SK-N-SH (cell line): ENCODE results near the gene FMO3. TPM values are rescaled to one million over a fixed set of nuclear protein-coding genes. Genes with fewer than 3 reads are reported as not detected.

Experiments
- CTCF ChIA-PET: fragments of 300-600, 350-600 bp; formaldehyde crosslinking; extraction: SDS; loops from one replicate; lab custom pipeline; 2021; lab: Yijun Ruan, JAX
- POLR2A ChIA-PET: fragments of 350-600 bp; sonication (Branson Sonifier 250); formaldehyde crosslinking; extraction: SDS; loops from one replicate; lab custom pipeline; 2020; ENCODE audit warnings: antibody characterized with exemption, inconsistent platforms; lab: Yijun Ruan, JAX
- DNase-seq: peaks from one replicate; pipeline ENCODE4 v3.0.0; 2012
- H2AFZ ChIP-seq: fragments of 200-600 bp; sonication (generic); 2 replicates; pipeline ENCODE4 v1.8.1; 2016; ENCODE audit warnings: antibody characterized with exemption, mild to moderate bottlenecking, low read depth
- H3F3A ChIP-seq: fragments of 200-600 bp; sonication (generic); replicated peaks from 2 replicates; pipeline ENCODE3; 2016; ENCODE audit warnings: antibody characterized with exemption, mild to moderate bottlenecking; ENCODE audit not compliant: insufficient read depth
- H3K27ac ChIP-seq, 2 experiments: fragments of 200-500 bp in 1 of 2; fragments of 200-600 bp in 1 of 2; sonication (Bioruptor generic) in 1 of 2; sonication (generic), shearing (Covaris generic) in 1 of 2; 2 replicates each; pipeline versions ENCODE4 v1.5.1 to v1.6.1; 2014 to 2016; ENCODE audit warnings: low read depth in 2 of 2, inconsistent platforms in 1 of 2, low read length in 1 of 2, mild to moderate bottlenecking in 1 of 2, mixed read lengths in 1 of 2
- H3K27me3 ChIP-seq: fragments of 200-600 bp; sonication (generic), shearing (Covaris generic); 2 replicates; pipeline ENCODE4 v1.6.1; 2016; ENCODE audit warnings: mixed run types; ENCODE audit not compliant: insufficient read depth
- H3K36me3 ChIP-seq, 2 experiments: fragments of 200-500 bp in 1 of 2; fragments of 200-600 bp in 1 of 2; sonication (Bioruptor generic) in 1 of 2; sonication (generic) in 1 of 2; replicated peaks in 1 of 2; 2 replicates each; pipeline versions ENCODE3 to v1.5.1; 2014 to 2016; ENCODE audit warnings: low read length in 1 of 2, mild to moderate bottlenecking in 1 of 2; ENCODE audit not compliant: insufficient read depth in 2 of 2, control insufficient read depth in 1 of 2
- H3K4me1 ChIP-seq, 2 experiments: fragments of 200-500 bp in 1 of 2; fragments of 200-600 bp in 1 of 2; sonication (Bioruptor generic) in 1 of 2; sonication (generic), shearing (Covaris generic) in 1 of 2; 2 replicates each; pipeline versions ENCODE4 v1.5.1 to v1.6.1; 2014 to 2016; ENCODE audit warnings: low read depth in 1 of 2, low read length in 1 of 2, mixed run types in 1 of 2; ENCODE audit not compliant: insufficient read depth in 2 of 2, control insufficient read depth in 1 of 2
- H3K4me2 ChIP-seq: fragments of 200-600 bp; sonication (generic), shearing (Covaris generic); 2 replicates; pipeline ENCODE4 v1.6.1; 2017; ENCODE audit warnings: mixed run types
- H3K4me3 ChIP-seq, 2 experiments: fragments of 200-500 bp in 1 of 2; fragments of 200-600 bp in 1 of 2; sonication (Bioruptor generic) in 1 of 2; sonication (generic), shearing (Covaris generic) in 1 of 2; 2 replicates each; pipeline versions ENCODE4 v1.5.1 to v1.8.1; 2014 to 2016; ENCODE audit warnings: low read depth in 2 of 2, inconsistent platforms in 1 of 2, low read length in 1 of 2, mild to moderate bottlenecking in 1 of 2, mixed read lengths in 1 of 2, moderate library complexity in 1 of 2
- H3K79me2 ChIP-seq: fragments of 200-600 bp; sonication (generic); 2 replicates; pipeline ENCODE4 v1.8.1; 2017; ENCODE audit warnings: mild to moderate bottlenecking; ENCODE audit not compliant: insufficient read depth
- H3K9ac ChIP-seq: fragments of 200-600 bp; sonication (generic); 2 replicates; pipeline ENCODE4 v1.6.1; 2017; ENCODE audit warnings: mixed run types
- H3K9me2 ChIP-seq: fragments of 200-600 bp; sonication (generic); 2 replicates; pipeline ENCODE4 v1.6.1; 2017; ENCODE audit warnings: mixed run types
- H3K9me3 ChIP-seq: fragments of 200-600 bp; sonication (generic); 2 replicates; pipeline ENCODE4 v1.6.1; 2017; ENCODE audit warnings: mixed run types, mild to moderate bottlenecking, moderate library complexity
- H4K20me1 ChIP-seq: fragments of 200-600 bp; sonication (generic); 2 replicates; pipeline ENCODE4 v1.6.1; 2017; ENCODE audit warnings: mild to moderate bottlenecking, mixed run types; ENCODE audit not compliant: insufficient read depth
- CHD2 ChIP-seq: fragments of 150-350 bp; IDR thresholded peaks from 2 replicates; pipeline ENCODE4 v1.6.1; 2018; ENCODE audit warnings: low read length; ENCODE audit not compliant: partially characterized antibody
- EP300 ChIP-seq, 2 experiments: IDR thresholded peaks; 2 replicates each; pipeline versions ENCODE4 v1.4.0 to v1.6.1; 2012; ENCODE audit warnings: borderline replicate concordance in 1 of 2, low read depth in 1 of 2, low read length in 1 of 2
- EZH2phosphoT487 ChIP-seq: fragments of 200-600 bp; sonication (generic); IDR thresholded peaks from 2 replicates; pipeline ENCODE4 v1.6.1; 2017; ENCODE audit warnings: low read depth, mixed run types, mild to moderate bottlenecking, antibody characterized with exemption, moderate library complexity, borderline replicate concordance
- FOXJ3 ChIP-seq: sonication (generic); formaldehyde crosslinking; IDR thresholded peaks from 2 replicates; pipeline ENCODE4 v1.5.1; 2020; ENCODE audit warnings: mild to moderate bottlenecking, missing genetic modification reagents
- GABPA ChIP-seq: IDR thresholded peaks from 2 replicates; pipeline ENCODE4 v1.4.0; 2012; ENCODE audit warnings: low read depth, mild to moderate bottlenecking
- JUND ChIP-seq: IDR thresholded peaks from 2 replicates; pipeline ENCODE4 v1.4.0; 2012
- MEF2A ChIP-seq: IDR thresholded peaks from 2 replicates; pipeline ENCODE4 v1.4.0; 2012; ENCODE audit warnings: low read depth, borderline replicate concordance
- NFIC ChIP-seq: IDR thresholded peaks from 2 replicates; pipeline ENCODE4 v1.4.0; 2012; ENCODE audit warnings: borderline replicate concordance
- RAD21 ChIP-seq: IDR thresholded peaks from 2 replicates; pipeline ENCODE4 v1.6.1; 2012; ENCODE audit warnings: mild to moderate bottlenecking, low read length
- RXRA ChIP-seq: IDR thresholded peaks from 2 replicates; pipeline ENCODE4 v1.4.0; 2012; ENCODE audit warnings: low read depth, mild to moderate bottlenecking, borderline replicate concordance
- SIN3A ChIP-seq: IDR thresholded peaks from 2 replicates; pipeline ENCODE4 v1.6.1; 2012; ENCODE audit warnings: low read depth, mild to moderate bottlenecking, low read length, moderate library complexity, borderline replicate concordance
- SMC3 ChIP-seq: IDR thresholded peaks from 2 replicates; pipeline ENCODE4 v1.6.1; 2012; ENCODE audit warnings: low read depth, low read length, improper control_type of control experiment
- TAF1 ChIP-seq: IDR thresholded peaks from 2 replicates; pipeline ENCODE4 v1.6.1; 2012; ENCODE audit warnings: low read depth, mild to moderate bottlenecking, low read length, moderate library complexity, borderline replicate concordance
- TCF12 ChIP-seq: IDR thresholded peaks from 2 replicates; pipeline ENCODE4 v1.4.0; 2012
- YY1 ChIP-seq: IDR thresholded peaks from 2 replicates; pipeline ENCODE4 v1.4.0; 2012; ENCODE audit warnings: low read depth, mild to moderate bottlenecking
- ZBTB33 ChIP-seq: IDR thresholded peaks from 2 replicates; pipeline ENCODE4 v1.4.0; 2012; ENCODE audit warnings: low read depth, borderline replicate concordance
- WGBS: methylation state at CpG from one replicate; pipeline ENCODE4 v1.1.6; 2017; ENCODE audit warnings: low lambda C conversion rate; 5-methylcytosine and 5-hydroxymethylcytosine counted together
- polyA plus RNA-seq, 3 experiments: library from polyadenylated mRNA; depleted of rRNA; stranded (reverse); fragments of >200 nt; gene quantifications; 2 replicates each; pipeline ENCODE4 v1.2.3, GENCODE V29; 2012
- TF ChIP-seq, protein P1 (sequence below): IDR thresholded peaks from 2 replicates; pipeline ENCODE4 v1.6.1; 2012; ENCODE audit warnings: mild to moderate bottlenecking, low read depth, low read length, moderate library complexity
- TF ChIP-seq, protein P2 (sequence below): fragments of 150-350 bp; IDR thresholded peaks from 2 replicates; pipeline ENCODE4 v1.6.1; 2017; ENCODE audit warnings: antibody characterized with exemption, low read length, low read depth, borderline replicate concordance

Gene FMO3
- polyA plus RNA-seq, 1 of the 3 experiments (the other 2 are of a cell fraction), result 0.85 TPM

GRCh38 chr1:171109966-171110365, 19.3 kb downstream of the FMO3 start:
- H3K4me1 ChIP-seq, result no peaks in the 10 kb centered on the region
- POLR2A ChIA-PET, result no interaction called here
- no peak for TF ChIP-seq ZBTB33
- no peak for TF ChIP-seq GABPA
- TF ChIP-seq TCF12, result no peak
- TF ChIP-seq MEF2A, result no peak
- TF ChIP-seq, protein P1, sequence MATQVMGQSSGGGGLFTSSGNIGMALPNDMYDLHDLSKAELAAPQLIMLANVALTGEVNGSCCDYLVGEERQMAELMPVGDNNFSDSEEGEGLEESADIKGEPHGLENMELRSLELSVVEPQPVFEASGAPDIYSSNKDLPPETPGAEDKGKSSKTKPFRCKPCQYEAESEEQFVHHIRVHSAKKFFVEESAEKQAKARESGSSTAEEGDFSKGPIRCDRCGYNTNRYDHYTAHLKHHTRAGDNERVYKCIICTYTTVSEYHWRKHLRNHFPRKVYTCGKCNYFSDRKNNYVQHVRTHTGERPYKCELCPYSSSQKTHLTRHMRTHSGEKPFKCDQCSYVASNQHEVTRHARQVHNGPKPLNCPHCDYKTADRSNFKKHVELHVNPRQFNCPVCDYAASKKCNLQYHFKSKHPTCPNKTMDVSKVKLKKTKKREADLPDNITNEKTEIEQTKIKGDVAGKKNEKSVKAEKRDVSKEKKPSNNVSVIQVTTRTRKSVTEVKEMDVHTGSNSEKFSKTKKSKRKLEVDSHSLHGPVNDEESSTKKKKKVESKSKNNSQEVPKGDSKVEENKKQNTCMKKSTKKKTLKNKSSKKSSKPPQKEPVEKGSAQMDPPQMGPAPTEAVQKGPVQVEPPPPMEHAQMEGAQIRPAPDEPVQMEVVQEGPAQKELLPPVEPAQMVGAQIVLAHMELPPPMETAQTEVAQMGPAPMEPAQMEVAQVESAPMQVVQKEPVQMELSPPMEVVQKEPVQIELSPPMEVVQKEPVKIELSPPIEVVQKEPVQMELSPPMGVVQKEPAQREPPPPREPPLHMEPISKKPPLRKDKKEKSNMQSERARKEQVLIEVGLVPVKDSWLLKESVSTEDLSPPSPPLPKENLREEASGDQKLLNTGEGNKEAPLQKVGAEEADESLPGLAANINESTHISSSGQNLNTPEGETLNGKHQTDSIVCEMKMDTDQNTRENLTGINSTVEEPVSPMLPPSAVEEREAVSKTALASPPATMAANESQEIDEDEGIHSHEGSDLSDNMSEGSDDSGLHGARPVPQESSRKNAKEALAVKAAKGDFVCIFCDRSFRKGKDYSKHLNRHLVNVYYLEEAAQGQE, result no peak
- TF ChIP-seq, all 33 proteins: peak for 0
- Histone ChIP-seq H3K36me3 (no peaks in the 10 kb centered on the region), H3F3A (no peaks in the 10 kb centered on the region), H3K27ac (no peak overlapping the region), H3K9me2 (no peaks in the 10 kb centered on the region), H3K9me3 (no peaks in the 10 kb centered on the region), H3K79me2 (no peaks in the 10 kb centered on the region), H3K4me3 (no peak overlapping the region), H2AFZ (no peak overlapping the region), H3K4me2 (no peak overlapping the region), H4K20me1 (no peaks in the 10 kb centered on the region), H3K27me3 (peaks cover 8% of the 10 kb centered on the region; the same call in 1 of the 2 replicates), H3K9ac (no peak overlapping the region)
- 27% methylated on average over 7 of the region's 7 CpGs for WGBS
- DNase-seq, result no peak
- CTCF ChIA-PET, result no interaction called here

- Histone ChIP-seq H3F3A (no peaks in the 10 kb centered on the region), H3K36me3 (no peaks in the 10 kb centered on the region), H3K9me2 (no peaks in the 10 kb centered on the region), H3K27me3 (peaks cover 8% of the 10 kb centered on the region; the same call in 1 of the 2 replicates), H3K4me2 (no peak overlapping the region), H3K79me2 (no peaks in the 10 kb centered on the region), H3K9me3 (no peaks in the 10 kb centered on the region), H3K4me1 (no peaks in the 10 kb centered on the region), H2AFZ (0 out of 2 replicates have a peak overlapping the region, but pooled peaks have one; percentile 32), H3K27ac (no peak overlapping the region), H3K4me3 (no peak overlapping the region), H4K20me1 (no peaks in the 10 kb centered on the region), H3K9ac (no peak overlapping the region)
- DNase-seq, result no peak
- CTCF ChIA-PET, result no interaction called here
- POLR2A ChIA-PET, result no interaction called here
- 1% methylated on average over 7 of the region's 7 CpGs for WGBS
- TF ChIP-seq FOXJ3 (CRISPR knock-in tag), result no peak
- TF ChIP-seq, protein P2, sequence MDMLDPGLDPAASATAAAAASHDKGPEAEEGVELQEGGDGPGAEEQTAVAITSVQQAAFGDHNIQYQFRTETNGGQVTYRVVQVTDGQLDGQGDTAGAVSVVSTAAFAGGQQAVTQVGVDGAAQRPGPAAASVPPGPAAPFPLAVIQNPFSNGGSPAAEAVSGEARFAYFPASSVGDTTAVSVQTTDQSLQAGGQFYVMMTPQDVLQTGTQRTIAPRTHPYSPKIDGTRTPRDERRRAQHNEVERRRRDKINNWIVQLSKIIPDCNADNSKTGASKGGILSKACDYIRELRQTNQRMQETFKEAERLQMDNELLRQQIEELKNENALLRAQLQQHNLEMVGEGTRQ, result no peak
- no peak for TF ChIP-seq ZBTB33
- TF ChIP-seq RXRA, result no peak
- no peak for TF ChIP-seq RAD21
- no peak for TF ChIP-seq YY1
- no peak for TF ChIP-seq EP300 (IDR thresholded peaks at IDR 0.05; ENCODE audit: borderline replicate concordance in 1 of 2, low read depth in 1 of 2, low read length in 1 of 2)
- no peak for TF ChIP-seq CHD2
- no peak for TF ChIP-seq JUND
- no peak for TF ChIP-seq NFIC
- no peak for TF ChIP-seq SMC3
- no peak for TF ChIP-seq SIN3A
- TF ChIP-seq TAF1, result no peak
- TF ChIP-seq EZH2phosphoT487, result no peak
Measured at GRCh38 chr1:171110621-171111326, 20.1 kb downstream of the FMO3 start.
